Tongue (tissue), 2 donors: ENCODE results near the gene SLC16A4. TPM values are rescaled to one million over a fixed set of nuclear protein-coding genes. Genes with fewer than 3 reads are reported as not detected.
"Not testable (repeated sequence)": the region's sequence is repeated elsewhere in the genome, so short reads cannot be mapped to it uniquely, and the experiment has no call there.

Experiments used
- DNase-seq: peaks from one replicate; pipeline ENCODE4 v3.0.0-alpha.2; 2015
- total RNA-seq: library from RNA; depleted of rRNA; stranded (reverse); fragments of >200 nt; gene quantifications from one replicate; pipeline ENCODE4 v1.2.3, GENCODE V29; 2014

Gene SLC16A4
- 10.8 TPM for total RNA-seq

- peak; percentile 76 for DNase-seq
These were observed at the start of gene SLC16A4 for GRCh38 chr1:110390692-110391245. Gene SLC16A4, minus strand, starts transcription at chr1:110391026. Its CDS starts 1,703 bp downstream, at chr1:110389323.

DNA sequence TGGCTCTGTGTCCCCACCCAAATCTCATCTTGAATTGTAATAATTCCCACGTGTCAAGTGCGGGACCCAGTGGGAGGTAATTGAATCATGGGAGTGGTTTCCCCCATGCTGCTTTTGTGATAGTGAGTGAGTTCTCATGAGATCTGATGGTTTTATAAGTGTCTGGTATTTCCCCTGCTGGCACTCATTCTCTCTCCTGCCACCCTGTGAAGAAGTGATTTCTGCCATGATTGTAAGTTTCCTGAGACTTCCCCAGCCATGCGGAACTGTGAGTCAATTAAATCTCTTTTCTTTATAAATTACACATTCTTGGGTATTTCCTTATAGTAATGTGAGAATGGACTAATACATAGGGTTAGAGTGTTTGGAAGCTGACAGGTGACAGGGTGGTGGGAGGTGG is 49.0 kb upstream of the SLC16A4 start:
- not testable (repeated sequence) for DNase-seq

- DNase-seq: no peak
These were observed 48.1 kb upstream of the SLC16A4 start for GRCh38 chr1:110438893-110439292.

GRCh38 chr1:110437645-110438299 is 46.9 kb upstream of the SLC16A4 start:
- DNase-seq: not testable (repeated sequence)

DNA sequence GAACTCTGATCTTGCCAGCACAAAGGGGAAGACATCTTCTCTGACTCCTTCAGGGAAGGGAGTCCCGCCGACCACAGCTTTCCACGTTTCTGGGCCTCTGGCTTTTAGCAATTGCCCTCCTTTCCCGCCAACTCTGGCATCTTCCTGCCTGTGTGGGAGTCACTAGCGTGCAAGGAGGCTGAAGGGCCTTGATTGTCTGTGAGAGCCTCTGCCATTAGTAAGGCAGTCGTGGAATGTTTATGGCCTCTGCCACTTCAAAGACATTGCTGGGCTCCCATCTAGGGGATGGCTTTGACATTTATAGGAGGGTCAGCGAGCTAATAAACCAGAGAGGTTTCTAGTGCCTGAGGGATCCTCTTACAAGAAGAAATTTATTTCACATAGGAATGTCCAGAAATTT is 45.8 kb upstream of the SLC16A4 start:
- no peak for DNase-seq

- DNase-seq: no peak
These were observed 44.1 kb upstream of the SLC16A4 start for GRCh38 chr1:110434946-110435345.

DNA sequence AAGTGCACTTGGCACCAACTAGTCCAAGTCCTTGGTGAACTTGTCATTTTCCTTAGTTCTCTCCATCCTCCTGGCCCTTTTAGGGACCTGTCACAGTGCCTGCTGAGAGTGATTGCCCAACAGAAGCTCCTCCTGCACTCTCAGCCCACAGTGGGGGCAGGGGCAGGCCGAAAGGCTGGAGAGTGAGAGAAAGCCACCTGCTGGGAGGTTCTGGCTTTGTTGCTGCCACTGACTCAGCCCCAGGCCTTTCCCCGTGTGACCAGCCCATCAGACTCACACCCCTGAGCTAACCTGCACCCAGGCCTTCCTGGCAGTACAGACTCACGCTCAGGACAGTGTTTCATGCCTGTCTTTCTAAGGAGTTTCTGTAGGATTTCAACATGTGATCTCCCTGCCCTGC is 43.0 kb upstream of the SLC16A4 start:
- no peak for DNase-seq

GRCh38 chr1:110433213-110433612 is 42.4 kb upstream of the SLC16A4 start:
- no peak for DNase-seq

DNA sequence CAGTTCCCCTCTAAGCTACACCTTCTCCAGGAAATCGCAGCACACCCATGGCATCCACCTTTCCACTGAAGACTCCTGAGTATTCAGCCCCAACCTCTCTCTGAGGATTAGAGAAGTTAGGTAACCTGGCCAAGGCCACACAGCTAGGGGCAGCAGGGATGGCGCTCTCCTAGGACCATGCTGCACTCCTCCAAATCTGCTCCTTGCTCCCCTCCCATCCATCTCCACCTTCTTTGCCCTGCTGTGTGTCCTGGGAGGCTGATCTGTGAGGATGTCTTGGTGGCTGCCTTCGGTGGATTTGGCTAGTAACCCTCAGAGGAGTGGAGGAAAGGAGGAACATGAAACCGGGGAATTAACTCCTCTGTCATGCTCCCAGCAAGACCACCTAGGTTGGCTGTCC is 40.1 kb upstream of the SLC16A4 start:
- DNase-seq: no peak

GRCh38 chr1:110430366-110430765 is 39.5 kb upstream of the SLC16A4 start:
- no peak for DNase-seq

- DNase-seq: no peak
These were observed 38.1 kb upstream of the SLC16A4 start for GRCh38 chr1:110428946-110429345.

DNA sequence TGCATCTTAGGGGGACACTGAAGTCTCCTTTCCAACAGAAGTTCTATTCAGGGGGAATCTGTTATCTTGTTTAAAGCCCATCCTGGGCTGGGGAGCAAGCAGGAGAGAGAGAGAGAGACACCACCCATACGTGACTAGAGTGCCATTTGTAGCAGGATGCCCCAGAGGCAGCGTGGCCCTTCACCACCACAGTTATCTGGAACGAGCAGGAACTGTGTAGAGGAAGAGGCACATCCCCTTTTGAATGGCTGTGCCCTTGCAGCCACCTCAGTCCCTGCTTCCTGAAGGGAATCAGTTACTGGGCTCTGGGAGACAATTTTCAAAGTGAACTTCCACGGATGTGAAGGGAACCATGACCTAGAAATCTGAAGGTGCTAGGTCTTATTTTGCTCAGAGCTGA is 36.0 kb upstream of the SLC16A4 start:
- no peak for DNase-seq

DNA sequence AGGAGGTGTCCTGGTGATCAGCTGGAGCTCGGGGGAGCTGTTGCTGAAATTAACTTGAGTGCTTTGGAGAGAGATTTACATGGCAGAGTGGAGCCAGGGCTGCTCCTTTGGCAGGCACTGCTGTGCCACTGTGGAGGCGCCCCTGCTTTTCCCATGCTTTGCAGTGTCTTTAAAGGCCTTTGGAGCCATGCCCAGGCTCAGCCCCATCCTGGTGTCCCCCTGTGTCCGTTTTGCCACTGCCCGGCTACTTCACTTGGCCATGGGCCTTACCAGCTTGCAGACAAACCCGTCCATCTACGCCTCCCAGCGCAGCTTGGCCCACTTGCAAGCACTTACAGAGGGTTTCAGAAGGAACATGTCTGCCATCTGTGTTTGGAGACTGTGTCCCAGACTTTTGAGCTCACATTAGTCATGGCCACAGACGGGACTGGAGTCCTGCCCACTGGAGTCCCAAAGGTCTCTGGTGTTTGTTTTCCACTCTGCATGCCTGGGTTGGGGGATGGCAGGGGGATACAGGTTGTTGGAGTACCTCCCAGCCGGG is 34.9 kb upstream of the SLC16A4 start:
- DNase-seq: peak; percentile 93

- DNase-seq: peak; percentile 77
These were observed 34.1 kb upstream of the SLC16A4 start for GRCh38 chr1:110424699-110425611.

DNA sequence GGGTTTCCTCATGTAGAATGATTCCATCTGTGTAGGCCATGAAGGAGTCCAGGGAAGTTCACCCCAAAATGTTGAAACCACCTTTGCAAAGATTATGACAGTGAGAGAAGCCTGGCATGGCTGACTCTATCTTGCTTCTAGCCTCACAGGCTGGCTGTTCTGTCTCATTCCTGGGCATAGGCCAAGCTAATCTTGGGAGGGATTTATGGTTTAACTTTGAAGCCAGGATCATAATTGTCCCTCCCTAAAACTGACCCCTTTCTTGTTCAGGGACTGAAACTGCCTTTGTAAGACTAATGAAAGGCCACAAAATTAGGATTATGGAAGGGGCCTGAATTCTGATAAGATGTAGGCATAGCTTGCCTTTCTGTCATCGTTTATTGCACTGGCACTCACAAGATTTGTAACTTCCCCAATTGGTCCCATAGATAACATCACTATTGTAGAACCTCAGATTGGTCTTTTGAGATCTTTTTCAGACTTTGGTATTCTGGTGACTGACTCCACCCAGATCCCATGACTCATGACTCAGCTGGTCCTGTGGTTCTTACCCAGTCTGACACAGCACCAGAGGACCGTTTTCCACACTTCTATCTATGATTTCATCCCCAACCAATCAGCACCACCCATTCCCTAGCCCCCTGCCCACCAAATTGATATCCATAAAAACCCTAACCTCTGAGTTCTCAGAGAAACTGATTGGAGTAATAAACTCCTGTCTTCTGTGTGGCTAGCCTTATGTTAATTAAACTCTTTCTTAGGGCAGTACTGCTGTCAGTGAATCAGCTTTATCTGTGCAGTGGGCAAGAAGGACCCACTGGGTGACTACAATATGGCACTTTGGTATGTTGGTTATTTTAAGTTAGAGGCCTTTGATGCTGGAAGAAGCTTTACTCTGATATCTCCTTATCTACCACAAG is 30.3 kb upstream of the SLC16A4 start:
- no peak for DNase-seq

DNA sequence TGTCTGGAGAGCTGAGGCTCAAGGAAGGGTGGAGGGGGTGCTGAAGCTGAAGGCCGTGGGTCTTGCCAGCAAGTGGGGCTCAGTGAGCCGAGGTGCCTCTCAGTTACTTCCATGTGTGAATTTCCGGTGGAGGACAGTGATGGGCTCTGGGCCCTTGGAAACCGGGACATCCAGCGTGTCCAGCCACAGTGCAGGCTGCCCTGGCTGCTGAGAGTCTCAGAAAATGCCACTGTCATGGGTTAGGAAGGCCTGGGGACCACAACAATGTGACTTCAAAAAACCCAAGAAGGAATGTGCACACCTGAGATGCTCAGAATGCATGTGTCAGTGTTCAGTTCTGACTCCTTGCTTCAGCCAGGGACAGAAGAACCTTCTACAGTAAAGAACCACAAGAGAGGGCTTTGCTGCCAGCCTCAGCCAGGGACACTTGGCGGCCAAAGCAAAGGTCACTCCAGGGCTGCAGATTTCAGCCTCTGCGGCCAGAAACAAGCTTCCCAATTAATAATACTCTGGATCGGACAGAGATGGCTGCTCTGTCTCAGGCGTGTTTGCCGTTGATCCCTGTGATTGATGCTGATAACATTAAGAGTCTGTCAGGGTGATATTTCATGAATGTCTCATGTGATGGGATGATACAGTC is 29.3 kb upstream of the SLC16A4 start:
- DNase-seq: no peak

- DNase-seq: no peak
These were observed 27.9 kb upstream of the SLC16A4 start for GRCh38 chr1:110418729-110419128.

DNA sequence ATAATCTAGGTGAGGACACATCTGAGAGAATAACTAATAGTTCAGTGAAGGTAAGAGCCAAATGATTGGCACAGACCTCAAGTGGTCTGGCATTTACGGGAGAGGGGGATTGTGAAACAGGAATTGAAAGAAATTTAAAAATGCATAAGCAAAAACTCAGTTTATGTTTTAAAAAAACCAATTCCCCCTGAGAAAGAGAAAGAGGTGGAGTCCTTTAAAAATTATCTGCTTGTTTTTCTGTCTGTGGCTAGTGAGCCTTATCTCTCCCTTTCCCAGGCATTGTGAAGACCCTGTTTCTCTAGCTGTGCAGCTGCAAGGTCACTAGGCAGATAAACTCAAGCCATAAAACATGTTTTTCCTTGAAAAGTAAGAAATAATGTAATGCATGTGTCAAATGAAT is 22.2 kb upstream of the SLC16A4 start:
- not testable (repeated sequence) for DNase-seq

- peak; percentile 81 for DNase-seq
These were observed 21.8 kb upstream of the SLC16A4 start for GRCh38 chr1:110412576-110412975.

DNA sequence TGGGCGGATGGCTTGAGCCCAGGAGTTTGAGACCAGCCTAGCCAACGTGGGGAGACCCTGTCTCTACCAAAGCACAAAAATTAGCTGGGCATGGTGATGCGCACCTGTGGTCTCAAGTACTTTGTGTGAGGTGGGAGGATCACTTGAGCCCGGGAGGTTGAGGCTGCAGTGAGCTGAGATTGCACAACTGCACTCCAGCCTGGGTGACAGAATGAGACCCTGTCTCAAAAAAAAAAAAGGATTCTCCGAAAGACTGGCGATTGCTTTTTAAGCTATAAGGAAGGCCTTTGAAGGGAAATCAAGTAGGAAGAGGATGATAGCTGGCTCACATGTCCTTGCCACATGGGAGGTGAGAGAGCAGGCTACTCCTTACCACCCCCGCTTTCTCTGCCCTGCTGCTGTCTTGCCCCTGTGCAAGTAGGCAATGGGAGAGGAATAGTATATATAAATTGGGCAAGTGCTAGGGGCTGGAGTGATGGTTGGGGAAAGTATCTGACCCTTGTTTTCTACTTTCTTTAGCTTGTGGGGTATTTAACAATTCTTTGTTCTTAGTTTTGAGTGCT is 20.4 kb upstream of the SLC16A4 start:
- DNase-seq: no peak

- no peak for DNase-seq
These were observed 18.5 kb upstream of the SLC16A4 start for GRCh38 chr1:110409316-110409715.
